ENCODE results near the gene MFN2.

Gene MFN2

DNA sequence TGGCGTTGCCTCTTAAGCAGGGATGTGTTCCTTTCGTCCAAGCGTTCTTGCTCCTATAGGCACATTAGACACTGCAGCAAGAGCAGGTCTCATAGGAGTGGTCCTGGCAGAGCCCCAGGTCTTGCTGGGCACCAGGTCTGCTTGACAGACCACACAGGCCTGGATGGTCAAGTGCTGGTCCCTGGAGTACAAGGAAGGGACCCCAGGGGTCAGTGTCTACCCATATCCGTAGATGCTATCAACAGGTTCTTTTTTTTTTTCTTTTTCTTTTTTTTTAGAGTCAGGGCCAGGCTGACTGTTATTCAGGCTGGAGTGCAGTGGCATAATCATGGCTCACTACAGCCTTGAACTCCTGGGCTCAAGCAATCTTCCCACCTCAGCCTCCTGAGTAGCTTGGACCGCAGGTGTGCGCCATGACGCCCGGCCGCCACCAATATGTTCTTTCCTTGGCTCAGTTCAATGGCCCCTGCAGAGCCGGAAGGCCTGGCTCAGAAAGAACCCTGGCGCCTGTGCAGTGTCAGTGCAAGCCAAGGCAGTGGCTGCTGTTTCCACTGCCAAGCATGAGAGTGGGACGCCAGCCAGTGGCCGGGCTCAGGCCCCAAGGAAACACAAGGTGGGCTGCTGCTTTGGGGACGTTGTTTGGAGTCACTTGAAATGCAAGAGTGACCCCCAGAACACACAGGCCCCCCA lies 72.9 kb downstream of the MFN2 start:
- DNase-seq: no peak

GRCh38 chr1:12053752-12054548 lies 73.7 kb downstream of the MFN2 start:
- DNase-seq: no peak

DNA sequence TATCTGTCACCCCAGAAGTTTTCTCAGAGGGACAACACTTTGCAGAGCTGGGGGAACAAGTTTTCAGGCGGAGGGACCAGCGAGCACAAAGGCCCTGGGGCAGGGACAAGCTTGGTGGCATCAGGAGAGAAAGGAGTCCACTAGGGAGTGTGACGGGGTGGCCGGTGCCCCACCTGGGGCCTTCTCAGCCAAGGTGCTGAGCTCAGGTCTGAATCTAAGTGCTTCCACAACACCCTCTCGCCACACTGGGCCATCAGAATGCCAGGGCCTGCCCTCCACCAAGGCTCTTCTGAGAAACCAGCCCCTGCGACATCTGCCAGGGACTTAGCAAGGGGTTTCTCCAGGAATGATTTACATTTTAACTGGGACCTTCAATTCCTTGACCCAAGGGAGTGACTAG lies 75.0 kb downstream of the MFN2 start:
- no peak for DNase-seq

GRCh38 chr1:12056331-12056841 lies 76.1 kb downstream of the MFN2 start:
- no peak for DNase-seq

DNA sequence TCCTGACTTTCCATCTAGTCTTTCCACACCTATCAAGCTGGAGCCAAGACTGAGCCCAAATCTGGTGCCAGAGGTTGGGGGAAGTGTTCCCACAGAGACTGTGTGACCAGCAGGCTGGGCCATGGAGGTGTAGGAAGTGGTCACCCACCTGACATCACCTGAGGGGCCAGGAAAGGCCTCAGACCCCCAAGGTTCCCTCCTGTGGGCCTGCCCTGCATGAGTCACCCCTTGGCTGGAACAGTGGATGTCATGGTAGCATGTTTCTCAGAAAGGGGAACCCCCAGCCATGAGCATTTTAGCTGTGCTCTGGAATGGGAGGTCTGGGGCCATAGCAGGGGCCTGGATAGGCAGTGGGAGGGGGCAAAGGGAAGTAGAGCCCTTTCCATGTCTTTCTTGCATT lies 77.1 kb downstream of the MFN2 start:
- no peak for DNase-seq

- no peak for DNase-seq
Observed at GRCh38 chr1:12057940-12058687, 77.9 kb downstream of the MFN2 start.

DNA sequence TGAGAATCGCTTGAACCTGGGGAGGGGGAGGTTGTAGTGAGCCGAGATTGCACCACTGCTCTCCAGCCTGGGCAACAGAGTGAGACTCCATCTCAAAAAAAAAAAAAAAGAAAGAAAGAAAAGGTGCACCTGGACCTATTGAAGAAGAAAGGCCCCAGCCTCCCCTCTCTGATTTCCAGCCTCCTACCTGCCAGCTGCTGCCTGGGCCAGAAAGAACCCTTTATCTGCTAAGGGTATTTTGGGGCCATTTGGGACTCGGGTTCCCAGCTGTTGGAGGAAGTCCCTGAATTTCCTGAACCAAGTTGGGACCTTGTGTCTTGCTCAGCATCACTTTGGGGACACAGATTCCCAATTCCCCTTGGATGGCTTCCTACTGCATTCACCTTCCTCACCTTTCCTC lies 79.0 kb downstream of the MFN2 start:
- DNase-seq: no peak

- DNase-seq: no peak
Observed at GRCh38 chr1:12059722-12060464, 79.6 kb downstream of the MFN2 start.

DNA sequence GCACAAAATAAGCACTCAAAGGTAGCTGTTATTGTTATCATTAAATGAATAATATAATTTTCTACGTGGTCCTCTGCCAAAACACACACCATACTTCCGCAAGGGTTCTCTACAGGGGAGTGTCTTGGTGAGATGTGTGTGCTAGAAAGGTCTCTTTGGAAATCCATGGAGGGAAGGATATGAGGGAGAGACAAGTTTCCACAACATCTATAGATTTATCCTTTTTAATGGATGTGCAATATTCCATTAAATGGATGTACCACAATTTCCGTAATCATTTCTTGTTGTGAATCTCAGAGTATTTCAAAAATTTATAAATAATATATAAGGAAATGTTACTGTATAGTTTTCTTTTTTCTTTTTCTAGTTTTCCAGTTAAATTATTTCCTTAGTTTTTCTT lies 80.3 kb downstream of the MFN2 start:
- DNase-seq: no peak

All from T-helper 9 cell (primary cell).